ENCODE results near the gene SMIM32. TPM values are rescaled to one million over a fixed set of nuclear protein-coding genes. Genes with fewer than 3 reads are reported as not detected.

The SMIM32 gene
- total RNA-seq, 1 donor from 2014 or later: not detected

DNA sequence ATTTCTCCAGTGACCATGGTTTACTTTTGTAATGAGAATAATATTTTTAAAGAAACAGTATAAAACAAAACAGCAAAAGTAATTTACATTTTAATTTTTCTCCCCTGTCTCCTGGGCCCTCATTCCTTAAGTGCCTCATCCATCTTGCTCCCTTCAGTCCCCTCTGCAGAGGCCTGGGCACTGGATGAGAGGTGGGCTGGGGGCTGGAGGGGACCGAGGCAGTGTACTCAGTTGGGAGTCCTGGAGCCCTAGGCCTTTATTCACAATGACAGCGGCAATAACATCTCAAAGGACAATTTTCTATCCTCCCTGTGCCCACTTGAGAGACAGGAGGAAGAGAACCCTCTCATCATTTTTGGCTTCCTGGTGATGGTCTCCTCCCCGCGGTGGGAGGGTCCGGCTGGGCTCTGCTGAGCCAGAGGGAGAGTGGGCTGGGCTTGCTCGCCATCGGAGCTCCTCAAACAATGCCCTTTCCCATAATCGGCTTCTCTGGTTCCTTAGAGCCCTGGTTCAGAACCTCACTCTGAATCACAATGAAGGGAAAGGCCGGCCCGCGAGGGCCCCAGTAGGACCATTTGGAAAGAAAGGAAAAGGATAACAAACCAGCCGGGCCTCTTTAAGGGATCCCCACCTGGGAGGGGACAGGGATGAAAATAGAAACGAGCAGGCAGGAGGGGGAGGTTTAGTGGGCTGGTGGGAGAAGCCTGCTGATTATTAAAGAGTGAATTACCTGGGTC lies 9.7 kb upstream of the SMIM32 start:
- TF ChIP-seq CTCF (IDR thresholded peaks at IDR 0.05): no peak
- H3K36me3 ChIP-seq: no peaks in the 10 kb centered on the region
- peak in 1 of 2 donors; percentile 24 for DNase-seq (ENCODE audit: low spot score in 2 of 2)

DNA sequence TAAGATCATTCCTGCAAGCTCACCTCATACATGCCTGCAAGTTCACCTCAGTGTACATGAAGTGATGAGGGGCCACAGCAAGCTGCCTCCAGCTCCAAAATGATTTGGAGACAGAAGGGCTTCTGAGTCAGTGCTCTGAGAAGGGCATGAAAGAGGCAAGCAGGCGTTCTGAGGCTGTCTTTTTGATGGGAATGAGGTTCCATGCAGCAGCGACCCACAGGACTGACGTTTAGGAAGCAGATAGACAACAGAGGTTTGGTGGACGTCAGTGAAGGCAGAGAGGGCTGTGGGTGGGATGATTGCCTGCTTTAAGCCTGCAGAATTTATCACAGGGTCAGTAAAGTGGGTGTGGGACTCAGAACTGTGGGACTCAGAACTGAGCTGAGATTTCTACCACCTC lies 8.9 kb upstream of the SMIM32 start:
- no peak overlapping the region for H3K4me3 ChIP-seq
- H3K4me1 ChIP-seq: no peaks in the 10 kb centered on the region
- H3K9me3 ChIP-seq: no peaks in the 10 kb centered on the region
- H3K36me3 ChIP-seq: no peaks in the 10 kb centered on the region
- H3K27ac ChIP-seq: no peak overlapping the region
- H3K27me3 ChIP-seq: no peaks in the 10 kb centered on the region
- DNase-seq (ENCODE audit: low spot score in 2 of 2): no peak
- intact Hi-C loops (cut with DNase I): no loop called here
- TF ChIP-seq CTCF (IDR thresholded peaks at IDR 0.05): no peak

More for the DNA sequence above, 9.7 kb upstream of the SMIM32 start:
- Histone ChIP-seq H3K27me3 (no peaks in the 10 kb centered on the region), H3K4me1 (no peaks in the 10 kb centered on the region), H3K27ac (no peak overlapping the region), H3K9me3 (no peaks in the 10 kb centered on the region), H3K4me3 (no peak overlapping the region)
- intact Hi-C loops (cut with DNase I): no loop called here

GRCh38 chr5:136200761-136201160 lies 7.8 kb upstream of the SMIM32 start:
- H3K4me3 ChIP-seq: no peak overlapping the region
- DNase-seq (ENCODE audit: low spot score in 2 of 2): no peak
- intact Hi-C loops (cut with DNase I): no loop called here
- H3K27ac ChIP-seq: no peak overlapping the region
- no peak for TF ChIP-seq CTCF (IDR thresholded peaks at IDR 0.05)
- H3K4me1 ChIP-seq: no peaks in the 10 kb centered on the region
- no peaks in the 10 kb centered on the region for H3K36me3 ChIP-seq
- no peaks in the 10 kb centered on the region for H3K9me3 ChIP-seq
- no peaks in the 10 kb centered on the region for H3K27me3 ChIP-seq

GRCh38 chr5:136200130-136200529 lies 7.2 kb upstream of the SMIM32 start:
- Histone ChIP-seq H3K27ac (no peak overlapping the region), H3K4me1 (no peaks in the 10 kb centered on the region), H3K36me3 (no peaks in the 10 kb centered on the region), H3K9me3 (no peaks in the 10 kb centered on the region), H3K4me3 (no peak overlapping the region), H3K27me3 (no peaks in the 10 kb centered on the region)
- DNase-seq (ENCODE audit: low spot score in 2 of 2): no peak
- TF ChIP-seq CTCF (IDR thresholded peaks at IDR 0.05): no peak
- intact Hi-C loops (cut with DNase I): no loop called here

DNA sequence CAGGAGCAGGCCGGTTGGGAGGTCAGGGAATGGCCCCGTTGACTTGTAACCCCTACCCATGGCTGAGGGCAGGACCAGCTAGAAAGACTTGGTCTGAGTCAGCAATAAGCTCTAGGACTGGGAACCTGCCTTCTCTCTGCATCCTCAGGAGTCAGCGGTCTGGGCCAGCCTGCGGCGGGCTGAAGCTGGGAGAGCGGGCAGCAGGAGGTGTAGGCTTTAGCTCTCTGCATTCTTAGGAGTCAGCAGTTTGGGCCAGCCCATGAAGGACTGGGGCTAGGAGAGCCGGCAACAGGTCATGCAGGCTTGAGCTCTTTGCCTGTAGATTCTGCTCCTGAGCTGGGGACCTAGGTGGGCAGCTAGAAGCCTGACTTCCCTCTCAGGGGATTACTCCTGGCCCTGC lies 6.4 kb upstream of the SMIM32 start:
- no peak for TF ChIP-seq CTCF (IDR thresholded peaks at IDR 0.05)
- Histone ChIP-seq H3K4me3 (no peak overlapping the region), H3K27me3 (no peaks in the 10 kb centered on the region), H3K9me3 (no peaks in the 10 kb centered on the region), H3K36me3 (no peaks in the 10 kb centered on the region), H3K27ac (no peak overlapping the region), H3K4me1 (no peaks in the 10 kb centered on the region)
- DNase-seq (ENCODE audit: low spot score in 2 of 2): peak in 1 of 2 donors; percentile 33
- intact Hi-C loops (cut with DNase I): no loop called here

Measured in ascending aorta (tissue), 2 donors.